ENCODE results near the gene PLAAT4.

Gene PLAAT4

GRCh38 chr11:63554877-63555223 is 18.2 kb downstream of the PLAAT4 start:
- Histone ChIP-seq H3K4me3 (replicated peaks; ENCODE audit: low read depth, low read length) (no peak overlapping the region), H3K27me3 (replicated peaks; ENCODE audit: control insufficient read depth, insufficient read depth, low read length) (no peaks in the 10 kb centered on the region), H3K36me3 (ENCODE audit: control insufficient read depth, insufficient read depth, low read length) (no peaks in the 10 kb centered on the region)
- DNase-seq (ENCODE audit: extremely low read depth, insufficient read length): no peak
- TF ChIP-seq CTCF (IDR thresholded peaks at IDR 0.05; ENCODE audit: insufficient read depth, low read length, poor library complexity, severe bottlenecking): no peak

GRCh38 chr11:63556404-63557013 is 19.9 kb downstream of the PLAAT4 start:
- Histone ChIP-seq H3K36me3 (ENCODE audit: control insufficient read depth, insufficient read depth, low read length) (no peaks in the 10 kb centered on the region), H3K4me3 (replicated peaks; ENCODE audit: low read depth, low read length) (no peak overlapping the region), H3K27me3 (replicated peaks; ENCODE audit: control insufficient read depth, insufficient read depth, low read length) (no peaks in the 10 kb centered on the region)
- TF ChIP-seq CTCF (IDR thresholded peaks at IDR 0.05; ENCODE audit: insufficient read depth, low read length, poor library complexity, severe bottlenecking): no peak
- no peak for DNase-seq (ENCODE audit: extremely low read depth, insufficient read length)

GRCh38 chr11:63557570-63557969 is 21.0 kb downstream of the PLAAT4 start:
- H3K27me3 ChIP-seq (replicated peaks; ENCODE audit: control insufficient read depth, insufficient read depth, low read length): no peaks in the 10 kb centered on the region
- H3K4me3 ChIP-seq (replicated peaks; ENCODE audit: low read depth, low read length): no peak overlapping the region
- TF ChIP-seq CTCF (IDR thresholded peaks at IDR 0.05; ENCODE audit: insufficient read depth, low read length, poor library complexity, severe bottlenecking): no peak
- DNase-seq (ENCODE audit: extremely low read depth, insufficient read length): no peak
- no peaks in the 10 kb centered on the region for H3K36me3 ChIP-seq (ENCODE audit: control insufficient read depth, insufficient read depth, low read length)

GRCh38 chr11:63558459-63559157 is 22.0 kb downstream of the PLAAT4 start:
- Histone ChIP-seq H3K36me3 (ENCODE audit: control insufficient read depth, insufficient read depth, low read length) (no peaks in the 10 kb centered on the region), H3K4me3 (replicated peaks; ENCODE audit: low read depth, low read length) (no peak overlapping the region), H3K27me3 (replicated peaks; ENCODE audit: control insufficient read depth, insufficient read depth, low read length) (no peaks in the 10 kb centered on the region)
- no peak for DNase-seq (ENCODE audit: extremely low read depth, insufficient read length)
- no peak for TF ChIP-seq CTCF (IDR thresholded peaks at IDR 0.05; ENCODE audit: insufficient read depth, low read length, poor library complexity, severe bottlenecking)

- Histone ChIP-seq H3K27me3 (replicated peaks; ENCODE audit: control insufficient read depth, insufficient read depth, low read length) (no peaks in the 10 kb centered on the region), H3K36me3 (ENCODE audit: control insufficient read depth, insufficient read depth, low read length) (no peaks in the 10 kb centered on the region), H3K4me3 (replicated peaks; ENCODE audit: low read depth, low read length) (no peak overlapping the region)
- TF ChIP-seq CTCF (IDR thresholded peaks at IDR 0.05; ENCODE audit: insufficient read depth, low read length, poor library complexity, severe bottlenecking): no peak
- no peak for DNase-seq (ENCODE audit: extremely low read depth, insufficient read length)
These were observed 24.0 kb downstream of the PLAAT4 start for GRCh38 chr11:63560506-63561180.

Data from GM06990 (cell line).